Liver (tissue), 3 donors: ENCODE results near the gene CLK4.

Experiments used
- CTCF ChIP-seq: fragments of 150-350 bp; IDR thresholded peaks from 2 replicates; pipeline ENCODE4 v1.5.1; 2017; ENCODE audit warnings: improper control_type of control experiment, low read depth, low read length; ENCODE audit not compliant: missing input control
- EGR1 ChIP-seq, 2 donors: IDR thresholded peaks; 2 replicates each; pipeline ENCODE4 v1.6.1; 2016 to 2018; ENCODE audit warnings: antibody characterized with exemption in 2 of 2, low read depth in 2 of 2
- FOXA2 ChIP-seq: IDR thresholded peaks from 2 replicates; pipeline ENCODE4 v1.6.1; 2016; ENCODE audit warnings: antibody characterized with exemption
- GABPA ChIP-seq, 2 donors: IDR thresholded peaks in 1 of 2; conservative IDR thresholded peaks in 1 of 2; 2 replicates each; pipeline ENCODE4 v1.6.1; 2016; ENCODE audit warnings: antibody characterized with exemption in 2 of 2, mild to moderate bottlenecking in 1 of 2, moderate library complexity in 1 of 2
- HNF4A ChIP-seq, 2 donors: conservative IDR thresholded peaks; 2 replicates each; pipeline ENCODE4 v1.6.1; 2016; ENCODE audit warnings: antibody characterized with exemption in 2 of 2, mild to moderate bottlenecking in 2 of 2
- MAX ChIP-seq: IDR thresholded peaks from 2 replicates; pipeline ENCODE4 v1.6.1; 2016; ENCODE audit warnings: antibody characterized with exemption
- RAD21 ChIP-seq, 2 donors: IDR thresholded peaks; 2 replicates each; pipeline ENCODE4 v1.6.1; 2016; ENCODE audit warnings: antibody characterized with exemption in 2 of 2, mild to moderate bottlenecking in 2 of 2
- RXRA ChIP-seq, 2 donors: IDR thresholded peaks; 2 replicates each; pipeline ENCODE4 v1.6.1; 2017 to 2018; ENCODE audit warnings: antibody characterized with exemption in 2 of 2, mild to moderate bottlenecking in 1 of 2
- SP1 ChIP-seq: IDR thresholded peaks from 2 replicates; pipeline ENCODE4 v1.6.1; 2018; ENCODE audit warnings: antibody characterized with exemption, mild to moderate bottlenecking
- TAF1 ChIP-seq: conservative IDR thresholded peaks from 2 replicates; pipeline ENCODE4 v1.6.1; 2016; ENCODE audit warnings: antibody characterized with exemption, mild to moderate bottlenecking
- YY1 ChIP-seq: IDR thresholded peaks from 2 replicates; pipeline ENCODE4 v1.6.1; 2016; ENCODE audit warnings: antibody characterized with exemption, mild to moderate bottlenecking
- TF ChIP-seq, protein P1 (sequence below): IDR thresholded peaks from 2 replicates; pipeline ENCODE4 v1.6.1; 2016; ENCODE audit warnings: antibody characterized with exemption, mild to moderate bottlenecking
- TF ChIP-seq, protein P2 (sequence below): IDR thresholded peaks from 2 replicates; pipeline ENCODE4 v1.6.1; 2016; ENCODE audit warnings: antibody characterized with exemption
- TF ChIP-seq, protein P3 (sequence below): IDR thresholded peaks from 2 replicates; pipeline ENCODE4 v1.6.1; 2016; ENCODE audit warnings: antibody characterized with exemption
- donor health status: healthy.
- donor health status: healthy.

GRCh38 chr5:178605788-178606187 is 21.1 kb downstream of the CLK4 start:
- TF ChIP-seq, protein P1, sequence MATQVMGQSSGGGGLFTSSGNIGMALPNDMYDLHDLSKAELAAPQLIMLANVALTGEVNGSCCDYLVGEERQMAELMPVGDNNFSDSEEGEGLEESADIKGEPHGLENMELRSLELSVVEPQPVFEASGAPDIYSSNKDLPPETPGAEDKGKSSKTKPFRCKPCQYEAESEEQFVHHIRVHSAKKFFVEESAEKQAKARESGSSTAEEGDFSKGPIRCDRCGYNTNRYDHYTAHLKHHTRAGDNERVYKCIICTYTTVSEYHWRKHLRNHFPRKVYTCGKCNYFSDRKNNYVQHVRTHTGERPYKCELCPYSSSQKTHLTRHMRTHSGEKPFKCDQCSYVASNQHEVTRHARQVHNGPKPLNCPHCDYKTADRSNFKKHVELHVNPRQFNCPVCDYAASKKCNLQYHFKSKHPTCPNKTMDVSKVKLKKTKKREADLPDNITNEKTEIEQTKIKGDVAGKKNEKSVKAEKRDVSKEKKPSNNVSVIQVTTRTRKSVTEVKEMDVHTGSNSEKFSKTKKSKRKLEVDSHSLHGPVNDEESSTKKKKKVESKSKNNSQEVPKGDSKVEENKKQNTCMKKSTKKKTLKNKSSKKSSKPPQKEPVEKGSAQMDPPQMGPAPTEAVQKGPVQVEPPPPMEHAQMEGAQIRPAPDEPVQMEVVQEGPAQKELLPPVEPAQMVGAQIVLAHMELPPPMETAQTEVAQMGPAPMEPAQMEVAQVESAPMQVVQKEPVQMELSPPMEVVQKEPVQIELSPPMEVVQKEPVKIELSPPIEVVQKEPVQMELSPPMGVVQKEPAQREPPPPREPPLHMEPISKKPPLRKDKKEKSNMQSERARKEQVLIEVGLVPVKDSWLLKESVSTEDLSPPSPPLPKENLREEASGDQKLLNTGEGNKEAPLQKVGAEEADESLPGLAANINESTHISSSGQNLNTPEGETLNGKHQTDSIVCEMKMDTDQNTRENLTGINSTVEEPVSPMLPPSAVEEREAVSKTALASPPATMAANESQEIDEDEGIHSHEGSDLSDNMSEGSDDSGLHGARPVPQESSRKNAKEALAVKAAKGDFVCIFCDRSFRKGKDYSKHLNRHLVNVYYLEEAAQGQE = no peak
- TF ChIP-seq CTCF (no peak), YY1 (no peak), SP1 (no peak), HNF4A (conservative IDR thresholded peaks at IDR 0.05) (peak; percentile 53 to 74), TAF1 (no peak), RAD21 (IDR thresholded peaks at IDR 0.05) (no peak), EGR1 (IDR thresholded peaks at IDR 0.05; ENCODE audit: low read depth in 2 of 2) (no peak), MAX (no peak), GABPA (IDR thresholded peaks at IDR 0.05 in 1 of 2, conservative IDR thresholded peaks at IDR 0.05 in 1 of 2) (no peak), FOXA2 (no peak), RXRA (IDR thresholded peaks at IDR 0.05) (peak in 1 of 2 donors; percentile 41)
- TF ChIP-seq, protein P2, sequence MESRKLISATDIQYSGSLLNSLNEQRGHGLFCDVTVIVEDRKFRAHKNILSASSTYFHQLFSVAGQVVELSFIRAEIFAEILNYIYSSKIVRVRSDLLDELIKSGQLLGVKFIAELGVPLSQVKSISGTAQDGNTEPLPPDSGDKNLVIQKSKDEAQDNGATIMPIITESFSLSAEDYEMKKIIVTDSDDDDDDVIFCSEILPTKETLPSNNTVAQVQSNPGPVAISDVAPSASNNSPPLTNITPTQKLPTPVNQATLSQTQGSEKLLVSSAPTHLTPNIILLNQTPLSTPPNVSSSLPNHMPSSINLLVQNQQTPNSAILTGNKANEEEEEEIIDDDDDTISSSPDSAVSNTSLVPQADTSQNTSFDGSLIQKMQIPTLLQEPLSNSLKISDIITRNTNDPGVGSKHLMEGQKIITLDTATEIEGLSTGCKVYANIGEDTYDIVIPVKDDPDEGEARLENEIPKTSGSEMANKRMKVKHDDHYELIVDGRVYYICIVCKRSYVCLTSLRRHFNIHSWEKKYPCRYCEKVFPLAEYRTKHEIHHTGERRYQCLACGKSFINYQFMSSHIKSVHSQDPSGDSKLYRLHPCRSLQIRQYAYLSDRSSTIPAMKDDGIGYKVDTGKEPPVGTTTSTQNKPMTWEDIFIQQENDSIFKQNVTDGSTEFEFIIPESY = no peak
- TF ChIP-seq, protein P3, sequence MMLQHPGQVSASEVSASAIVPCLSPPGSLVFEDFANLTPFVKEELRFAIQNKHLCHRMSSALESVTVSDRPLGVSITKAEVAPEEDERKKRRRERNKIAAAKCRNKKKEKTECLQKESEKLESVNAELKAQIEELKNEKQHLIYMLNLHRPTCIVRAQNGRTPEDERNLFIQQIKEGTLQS = no peak
